Measurements from ENCODE around the gene FBXO42. TPM values are rescaled to one million over a fixed set of nuclear protein-coding genes. Genes with fewer than 3 reads are reported as not detected.

FBXO42 gene
- total and polyA plus RNA-seq, 8 donors: 7.4 to 11.9 (median 9.7) TPM

DNA sequence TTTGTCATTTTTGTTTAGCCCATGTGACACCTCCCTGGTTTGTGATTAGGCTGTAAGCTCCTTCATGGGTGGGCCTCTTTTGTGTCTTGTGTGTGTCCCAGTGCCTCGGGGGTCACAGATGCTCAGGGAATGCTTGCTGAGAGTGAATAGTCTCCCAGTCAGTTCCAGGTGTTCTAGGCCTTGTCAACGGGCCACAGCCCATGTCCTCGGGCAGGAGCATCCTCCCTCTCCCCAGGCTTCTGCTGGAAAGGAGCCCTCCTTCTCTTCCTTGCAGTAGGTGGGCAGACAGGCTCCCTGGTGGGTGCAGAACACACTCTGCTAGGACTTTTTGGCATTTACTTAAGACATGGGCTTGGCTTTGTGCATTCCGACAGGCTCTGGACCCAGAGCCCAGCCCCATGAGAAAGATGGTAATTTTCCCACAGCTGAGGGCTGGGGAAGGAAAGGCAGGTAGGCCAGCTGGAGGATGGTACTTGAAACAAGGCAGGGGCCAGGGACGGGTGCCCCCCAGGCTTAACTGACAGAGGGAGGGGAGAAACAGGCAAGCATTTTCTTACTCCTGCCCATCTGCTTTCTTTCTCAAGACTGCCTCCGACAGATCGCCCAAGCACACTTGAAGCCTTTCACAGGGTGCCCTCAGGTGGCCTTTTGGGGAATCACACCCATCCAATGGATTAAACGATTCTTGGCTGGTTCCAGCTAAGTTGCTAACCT, 108.2 kb downstream of the FBXO42 start:
- peaks cover 21 to 30% (median 23%) of the 10 kb centered on the region in 3 donors for H3K4me1 ChIP-seq
- FAIRE-seq: no peak
- H3K9me3 ChIP-seq: no peaks in the 10 kb centered on the region
- ATAC-seq: peak; percentile 44 to 78 (median 72)
- TF ChIP-seq, protein P1, sequence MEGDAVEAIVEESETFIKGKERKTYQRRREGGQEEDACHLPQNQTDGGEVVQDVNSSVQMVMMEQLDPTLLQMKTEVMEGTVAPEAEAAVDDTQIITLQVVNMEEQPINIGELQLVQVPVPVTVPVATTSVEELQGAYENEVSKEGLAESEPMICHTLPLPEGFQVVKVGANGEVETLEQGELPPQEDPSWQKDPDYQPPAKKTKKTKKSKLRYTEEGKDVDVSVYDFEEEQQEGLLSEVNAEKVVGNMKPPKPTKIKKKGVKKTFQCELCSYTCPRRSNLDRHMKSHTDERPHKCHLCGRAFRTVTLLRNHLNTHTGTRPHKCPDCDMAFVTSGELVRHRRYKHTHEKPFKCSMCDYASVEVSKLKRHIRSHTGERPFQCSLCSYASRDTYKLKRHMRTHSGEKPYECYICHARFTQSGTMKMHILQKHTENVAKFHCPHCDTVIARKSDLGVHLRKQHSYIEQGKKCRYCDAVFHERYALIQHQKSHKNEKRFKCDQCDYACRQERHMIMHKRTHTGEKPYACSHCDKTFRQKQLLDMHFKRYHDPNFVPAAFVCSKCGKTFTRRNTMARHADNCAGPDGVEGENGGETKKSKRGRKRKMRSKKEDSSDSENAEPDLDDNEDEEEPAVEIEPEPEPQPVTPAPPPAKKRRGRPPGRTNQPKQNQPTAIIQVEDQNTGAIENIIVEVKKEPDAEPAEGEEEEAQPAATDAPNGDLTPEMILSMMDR (IDR thresholded peaks at IDR 0.05): peak; percentile 76 to 87 (median 80)
- no peaks in the 10 kb centered on the region for H3K36me3 ChIP-seq
- no peaks in the 10 kb centered on the region for H3K27me3 ChIP-seq
- 18 to 28% methylated on average over 8 of the region's 8 CpGs for WGBS, 2 donors
- peak overlapping the region in 2 of 4 donors; percentile 9 to 28 for H3K27ac ChIP-seq
- peak; percentile 75 to 90 (median 84) for DNase-seq
- intact Hi-C loops (cut with DNase I): loop anchor here in 2 of 3 donors (5.0 to 10.0 kb wide), 2 partner anchors 42 to 169 kb away; partner anchors contain the start of gene FAM131C (in 1 of the 2)
- H3K4me3 ChIP-seq: no peak overlapping the region

DNA sequence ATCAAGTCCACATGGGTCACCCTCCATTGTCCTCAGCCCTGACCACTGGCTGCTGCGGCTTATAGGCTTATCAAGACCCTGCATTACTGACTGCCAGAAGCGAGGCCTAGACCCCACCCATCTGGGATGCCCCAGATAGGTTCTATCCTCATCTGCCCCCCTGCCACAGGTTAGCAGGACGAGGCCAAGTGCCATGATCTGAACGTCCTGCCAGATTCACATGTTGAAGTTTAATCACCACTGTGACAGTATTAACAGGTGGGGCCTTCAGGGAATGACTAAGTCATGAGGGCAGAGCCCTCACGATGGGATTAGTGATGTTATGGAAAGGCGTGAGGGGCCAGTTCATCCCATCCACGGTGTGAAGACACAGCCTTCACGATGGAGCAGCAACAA, 109.1 kb downstream of the FBXO42 start:
- no peak overlapping the region for H3K4me3 ChIP-seq
- FAIRE-seq: no peak
- H3K9me3 ChIP-seq: no peaks in the 10 kb centered on the region
- peaks cover 16 to 21% (median 20%) of the 10 kb centered on the region in 3 donors for H3K4me1 ChIP-seq
- 70% methylated on average over 8 of the region's 8 CpGs for WGBS, 2 donors
- ATAC-seq: no peak
- no peak overlapping the region for H3K27ac ChIP-seq
- intact Hi-C loops (cut with DNase I): loop anchor here in 2 of 3 donors (5.0 to 10.0 kb wide), 2 partner anchors 41 to 168 kb away; partner anchors contain the start of gene FAM131C (in 1 of the 2)
- no peaks in the 10 kb centered on the region for H3K27me3 ChIP-seq
- no peaks in the 10 kb centered on the region for H3K36me3 ChIP-seq
- DNase-seq: peak in 1 of 6 donors; percentile 37
- TF ChIP-seq, protein P1 (IDR thresholded peaks at IDR 0.05): no peak

- FAIRE-seq: no peak
- intact Hi-C loops (cut with DNase I): loop anchor here in 2 of 3 donors (5.0 to 10.0 kb wide), 2 partner anchors 40 to 168 kb away; partner anchors contain the start of gene FAM131C (in 1 of the 2)
- TF ChIP-seq, protein P1 (IDR thresholded peaks at IDR 0.05): no peak
These were observed 109.6 kb downstream of the FBXO42 start for GRCh38 chr1:16242556-16243214.

DNA sequence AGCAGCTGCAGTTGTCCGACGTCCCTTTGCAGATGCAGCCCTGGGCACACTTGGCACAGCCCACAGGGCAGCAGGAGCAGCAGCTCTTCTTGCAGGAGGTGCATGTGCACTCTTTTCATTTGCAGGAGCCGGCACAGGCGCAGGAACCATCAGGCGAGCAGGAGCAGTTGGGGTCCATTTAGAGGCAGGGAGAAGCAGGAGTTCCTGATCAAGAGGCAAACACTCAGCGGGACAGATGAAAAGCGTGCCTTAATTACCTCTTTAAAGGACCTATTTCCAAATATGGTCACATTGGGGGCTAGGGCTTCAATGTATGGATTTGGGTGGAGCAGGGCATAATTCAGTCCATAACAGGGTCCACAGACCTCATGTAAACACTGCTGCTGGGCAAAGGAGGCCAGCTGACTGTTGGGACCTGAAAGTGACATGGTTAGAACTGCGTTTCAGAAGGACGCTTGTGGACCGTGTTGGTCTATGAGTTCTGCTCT, 111.0 kb downstream of the FBXO42 start:
- Histone ChIP-seq H3K9me3 (no peaks in the 10 kb centered on the region), H3K36me3 (no peaks in the 10 kb centered on the region), H3K4me3 (no peak overlapping the region), H3K4me1 (peaks cover 7 to 14% (median 13%) of the 10 kb centered on the region in 3 donors), H3K27me3 (no peaks in the 10 kb centered on the region), H3K27ac (no peak overlapping the region)
- ATAC-seq (no peak), DNase-seq (peak in 1 of 6 donors; percentile 49), FAIRE-seq (no peak)
- TF ChIP-seq, protein P1 (IDR thresholded peaks at IDR 0.05): no peak
- intact Hi-C loops (cut with DNase I): loop anchor here in 2 of 3 donors (5.0 to 10.0 kb wide), 2 partner anchors 39 to 166 kb away; partner anchors contain the start of gene FAM131C (in 1 of the 2)
- WGBS, 2 donors: 79 to 83% methylated on average over 10 of the region's 10 CpGs

More at GRCh38 chr1:16242556-16243214, 109.6 kb downstream of the FBXO42 start:
- H3K4me3 ChIP-seq: no peak overlapping the region
- 84% methylated on average over 17 of the region's 17 CpGs for whole genome bisulfite sequencing, 2 donors
- H3K27ac ChIP-seq: no peak overlapping the region
- ATAC-seq: no peak
- H3K4me1 ChIP-seq: peaks cover 13 to 19% (median 18%) of the 10 kb centered on the region in 3 donors
- no peaks in the 10 kb centered on the region for H3K9me3 ChIP-seq
- DNase-seq: peak in 1 of 6 donors; percentile 54
- no peaks in the 10 kb centered on the region for H3K27me3 ChIP-seq
- H3K36me3 ChIP-seq: no peaks in the 10 kb centered on the region

All from pancreas (tissue), 10 donors.